Neutrophil (primary cell): ENCODE measurements around the gene NUP214.

Source experiments
- H3K27ac ChIP-seq: fragments of 200-600 bp; sonication (generic); 2 replicates; pipeline ENCODE4 v1.5.1; 2016; ENCODE audit warnings: mild to moderate bottlenecking, moderate library complexity
- H3K27me3 ChIP-seq: fragments of 200-600 bp; sonication (generic); 2 replicates; pipeline ENCODE4 v1.6.0; 2016; ENCODE audit warnings: mild to moderate bottlenecking
- H3K36me3 ChIP-seq: fragments of 200-600 bp; sonication (generic); 2 replicates; pipeline ENCODE4 v1.5.1; 2017
- H3K4me1 ChIP-seq, 2 experiments: fragments of 200-600 bp in 1 of 2; sonication (generic) in 1 of 2; 1 replicate in 1 of 2; 2 replicates in 1 of 2; pipeline versions ENCODE4 v1.5.1 to v1.6.1; 2013 to 2016; ENCODE audit warnings: low read depth in 1 of 2, low read length in 1 of 2, mild to moderate bottlenecking in 1 of 2, moderate library complexity in 1 of 2; ENCODE audit not compliant: control insufficient read depth in 1 of 2, insufficient read depth in 1 of 2
- H3K4me3 ChIP-seq, 2 experiments: fragments of 200-600 bp in 1 of 2; sonication (generic) in 1 of 2; 1 replicate in 1 of 2; 2 replicates in 1 of 2; pipeline ENCODE4 v1.5.1; 2013 to 2016; ENCODE audit warnings: low read depth in 1 of 2, low read length in 1 of 2, mild to moderate bottlenecking in 1 of 2, moderate library complexity in 1 of 2
- H3K9me3 ChIP-seq: fragments of 200-600 bp; sonication (generic); 2 replicates; pipeline ENCODE4 v1.5.1; 2016
- TF ChIP-seq, protein P1 (sequence below): fragments of 200-600 bp; sonication (generic); IDR thresholded peaks from 2 replicates; pipeline ENCODE4 v1.5.1; 2016; ENCODE audit warnings: antibody characterized with exemption

Gene NUP214

GRCh38 chr9:131140550-131140949, 15.2 kb downstream of the NUP214 start:
- H3K4me3 ChIP-seq, result no peak overlapping the region
- H3K27ac ChIP-seq, result no peak overlapping the region
- H3K36me3 ChIP-seq, result peaks cover 93% of the 10 kb centered on the region
- no peaks in the 10 kb centered on the region for H3K4me1 ChIP-seq
- no peaks in the 10 kb centered on the region for H3K27me3 ChIP-seq
- TF ChIP-seq, protein P1, sequence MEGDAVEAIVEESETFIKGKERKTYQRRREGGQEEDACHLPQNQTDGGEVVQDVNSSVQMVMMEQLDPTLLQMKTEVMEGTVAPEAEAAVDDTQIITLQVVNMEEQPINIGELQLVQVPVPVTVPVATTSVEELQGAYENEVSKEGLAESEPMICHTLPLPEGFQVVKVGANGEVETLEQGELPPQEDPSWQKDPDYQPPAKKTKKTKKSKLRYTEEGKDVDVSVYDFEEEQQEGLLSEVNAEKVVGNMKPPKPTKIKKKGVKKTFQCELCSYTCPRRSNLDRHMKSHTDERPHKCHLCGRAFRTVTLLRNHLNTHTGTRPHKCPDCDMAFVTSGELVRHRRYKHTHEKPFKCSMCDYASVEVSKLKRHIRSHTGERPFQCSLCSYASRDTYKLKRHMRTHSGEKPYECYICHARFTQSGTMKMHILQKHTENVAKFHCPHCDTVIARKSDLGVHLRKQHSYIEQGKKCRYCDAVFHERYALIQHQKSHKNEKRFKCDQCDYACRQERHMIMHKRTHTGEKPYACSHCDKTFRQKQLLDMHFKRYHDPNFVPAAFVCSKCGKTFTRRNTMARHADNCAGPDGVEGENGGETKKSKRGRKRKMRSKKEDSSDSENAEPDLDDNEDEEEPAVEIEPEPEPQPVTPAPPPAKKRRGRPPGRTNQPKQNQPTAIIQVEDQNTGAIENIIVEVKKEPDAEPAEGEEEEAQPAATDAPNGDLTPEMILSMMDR, result no peak
- no peaks in the 10 kb centered on the region for H3K9me3 ChIP-seq

- H3K27ac ChIP-seq, result no peak overlapping the region
- H3K4me3 ChIP-seq, result no peak overlapping the region
- no peaks in the 10 kb centered on the region for H3K4me1 ChIP-seq
- TF ChIP-seq, protein P1, result no peak
- no peaks in the 10 kb centered on the region for H3K9me3 ChIP-seq
- no peaks in the 10 kb centered on the region for H3K27me3 ChIP-seq
- peaks cover 93% of the 10 kb centered on the region for H3K36me3 ChIP-seq
Observed at GRCh38 chr9:131142160-131142559, 16.8 kb downstream of the NUP214 start.

GRCh38 chr9:131144201-131144600, 18.8 kb downstream of the NUP214 start:
- no peak overlapping the region for H3K4me3 ChIP-seq
- H3K36me3 ChIP-seq, result peaks cover 94% of the 10 kb centered on the region
- no peak overlapping the region for H3K27ac ChIP-seq
- TF ChIP-seq, protein P1, result no peak
- peaks cover 5% of the 10 kb centered on the region for H3K9me3 ChIP-seq
- no peaks in the 10 kb centered on the region for H3K27me3 ChIP-seq
- no peaks in the 10 kb centered on the region for H3K4me1 ChIP-seq

DNA sequence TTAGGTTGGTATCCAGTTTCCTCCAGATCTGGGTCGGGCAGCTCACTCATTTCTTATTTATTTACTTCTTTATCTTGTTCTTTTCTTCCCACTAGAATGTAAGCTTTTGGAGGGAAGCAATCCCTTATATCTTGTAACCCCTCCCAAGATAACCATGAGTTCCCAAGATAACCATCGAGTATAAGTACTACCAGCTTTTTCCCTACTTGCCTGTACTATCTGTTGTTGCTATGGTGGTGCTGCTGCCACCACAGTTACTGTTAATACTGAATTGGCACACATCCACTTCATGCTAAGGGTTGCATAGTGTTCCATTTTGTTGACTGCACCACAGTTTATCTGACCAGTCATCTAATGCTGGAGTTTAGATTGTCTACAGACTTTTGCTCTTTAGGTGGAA, 19.9 kb downstream of the NUP214 start:
- no peak overlapping the region for H3K27ac ChIP-seq
- H3K36me3 ChIP-seq, result peaks cover 94% of the 10 kb centered on the region
- no peaks in the 10 kb centered on the region for H3K27me3 ChIP-seq
- no peak overlapping the region for H3K4me3 ChIP-seq
- peaks cover 5% of the 10 kb centered on the region for H3K9me3 ChIP-seq
- TF ChIP-seq, protein P1, result no peak
- no peaks in the 10 kb centered on the region for H3K4me1 ChIP-seq

DNA sequence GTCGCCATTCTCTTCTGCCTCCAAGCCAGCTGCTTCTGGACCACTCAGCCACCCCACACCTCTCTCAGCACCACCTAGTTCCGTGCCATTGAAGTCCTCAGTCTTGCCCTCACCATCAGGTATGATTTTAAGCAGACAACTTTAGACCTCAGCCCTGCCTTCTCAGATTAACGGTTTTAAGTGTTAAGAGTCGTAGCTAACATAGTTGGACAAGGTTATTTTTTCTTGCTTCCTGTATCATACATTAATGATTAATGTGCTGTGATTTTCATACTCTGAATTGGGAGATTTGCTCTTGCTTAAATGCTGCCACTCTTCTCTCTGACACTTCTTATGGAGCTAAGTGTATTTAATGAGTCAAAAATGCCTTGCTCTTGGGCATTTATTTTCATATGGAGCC, 20.8 kb downstream of the NUP214 start:
- Histone ChIP-seq H3K36me3 (peaks cover 94% of the 10 kb centered on the region), H3K4me1 (no peaks in the 10 kb centered on the region), H3K9me3 (peaks cover 5% of the 10 kb centered on the region), H3K27me3 (no peaks in the 10 kb centered on the region), H3K4me3 (no peak overlapping the region), H3K27ac (no peak overlapping the region)
- TF ChIP-seq, protein P1, result no peak

DNA sequence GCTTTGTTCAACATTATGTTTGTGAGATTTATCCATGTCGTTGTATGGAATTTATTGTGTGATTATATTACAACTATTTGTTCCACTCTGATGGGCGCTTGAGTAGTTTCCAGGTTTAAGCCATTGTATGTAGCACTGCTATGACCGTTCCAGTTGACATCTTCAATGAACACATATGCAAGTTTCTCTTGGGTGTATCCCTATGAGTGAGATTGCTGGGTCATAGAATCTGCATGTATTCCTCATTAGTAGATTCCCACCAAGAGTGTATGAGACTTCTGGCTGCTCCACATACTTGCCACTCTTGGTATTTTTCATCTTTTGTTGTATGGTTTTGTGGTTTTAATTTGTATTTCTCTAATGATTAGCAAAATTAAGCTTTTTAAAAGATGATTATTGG, 22.9 kb downstream of the NUP214 start:
- TF ChIP-seq, protein P1, result no peak
- Histone ChIP-seq H3K27me3 (no peaks in the 10 kb centered on the region), H3K4me3 (no peak overlapping the region), H3K9me3 (peaks cover 5% of the 10 kb centered on the region), H3K4me1 (no peaks in the 10 kb centered on the region), H3K36me3 (peaks cover 95% of the 10 kb centered on the region), H3K27ac (no peak overlapping the region)
